ENCODE results near the gene HTT. TPM values are rescaled to one million over a fixed set of nuclear protein-coding genes. Genes with fewer than 3 reads are reported as not detected.
"Not testable (repeated sequence)": the region's sequence is repeated elsewhere in the genome, so short reads cannot be mapped to it uniquely, and the experiment has no call there.

Gene HTT
- total RNA-seq, 1 experiment from 2014 or later, result 64.4 TPM

DNA sequence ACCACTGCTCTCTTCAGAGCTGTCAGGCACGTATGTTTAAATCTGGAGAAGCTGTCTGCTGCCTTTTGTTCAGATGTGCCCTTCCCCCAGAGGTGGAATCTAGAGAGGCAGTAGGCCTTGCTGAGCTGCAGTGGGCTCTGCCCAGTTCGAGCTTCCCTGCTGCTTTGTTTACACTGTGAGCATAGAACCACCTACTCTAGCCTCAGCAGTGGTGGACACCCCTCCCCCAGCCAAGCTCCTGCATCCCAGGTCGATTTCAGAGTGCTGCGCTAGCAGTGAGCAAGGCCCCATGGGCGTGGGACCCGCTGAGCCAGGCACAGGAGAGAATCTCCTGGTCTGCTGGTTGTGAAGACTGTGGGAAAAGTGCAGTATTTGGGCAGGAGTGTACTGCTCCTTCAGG, 92.0 kb downstream of the HTT start:
- not testable (repeated sequence) for H2BK5ac ChIP-seq (ENCODE audit: insufficient read length, low read length); H3K56ac ChIP-seq (ENCODE audit: insufficient read length, low read depth, low read length); H3K4me1 ChIP-seq (ENCODE audit: insufficient read depth, low read length); H2BK15ac ChIP-seq (ENCODE audit: low read depth, low read length); H2BK12ac ChIP-seq (ENCODE audit: insufficient read length, low read depth, low read length); H3K9ac ChIP-seq (ENCODE audit: extremely low read depth, insufficient read length, low read length); H4K5ac ChIP-seq (ENCODE audit: insufficient read length, low read depth, low read length); H3K14ac ChIP-seq (ENCODE audit: insufficient read depth, low read length); H3K4me2 ChIP-seq (ENCODE audit: insufficient read depth, insufficient read length, low read length); H3K23me2 ChIP-seq (ENCODE audit: insufficient read length, low read depth, low read length, poor library complexity, severe bottlenecking); H3K27ac ChIP-seq (ENCODE audit: insufficient read length, low read depth, low read length); H2AK5ac ChIP-seq (ENCODE audit: insufficient read length, low read length); H4K8ac ChIP-seq (replicated peaks; ENCODE audit: insufficient read length, low read depth, low read length); H2BK20ac ChIP-seq (ENCODE audit: low read depth, low read length, poor library complexity, severe bottlenecking); H3K18ac ChIP-seq (ENCODE audit: insufficient read length, low read depth, low read length); H4K91ac ChIP-seq (ENCODE audit: insufficient read length, low read depth, low read length); H3K4ac ChIP-seq (ENCODE audit: low read depth, low read length); H3T11ph ChIP-seq (ENCODE audit: low read length); H2BK120ac ChIP-seq (ENCODE audit: low read depth, low read length, poor library complexity, severe bottlenecking); H4K20me1 ChIP-seq (ENCODE audit: control insufficient read depth, insufficient read depth, insufficient read length); H2AFZ ChIP-seq (ENCODE audit: low read length); H3K79me2 ChIP-seq (ENCODE audit: insufficient read depth, low read length); H3K27me3 ChIP-seq (ENCODE audit: insufficient read depth, low read length); H3K9me3 ChIP-seq (ENCODE audit: control insufficient read depth, low read depth, low read length); H3K79me1 ChIP-seq (ENCODE audit: insufficient read depth, low read depth, low read length, poor library complexity, severe bottlenecking); H3K4me3 Mint-ChIP-seq; H3K27me3 Mint-ChIP-seq (ENCODE audit: low read depth); H3K23ac ChIP-seq (ENCODE audit: insufficient read length, low read depth, low read length)
- Mint-ChIP-seq H3K27ac (0 out of 7 replicates have a peak overlapping the region, but pooled peaks of 1 of the 3 experiments have one; percentile 12), H3K36me3 (ENCODE audit: insufficient read depth in 1 of 3, low read depth in 3 of 3) (peaks cover 63 to 76% (median 66%) of the 10 kb centered on the region in 3 experiments), H3K9me3 (peaks cover 30% of the 10 kb centered on the region in 2 experiments), H3K4me1 (peaks cover 38 to 41% of the 10 kb centered on the region in 2 experiments)
- whole genome bisulfite sequencing (ENCODE audit: extremely low coverage, insufficient read length, low lambda C conversion rate), result no CpG with 5 or more reads among the region's 6 CpGs
- DNase-seq, result peak; percentile 29
